Transverse colon (tissue), 4 donors: ENCODE data around the gene PNLIPRP2.

Source experiments
- EP300 ChIP-seq: sonication (generic); formaldehyde crosslinking; IDR thresholded peaks from one replicate; pipeline ENCODE4 v1.6.1; 2017; ENCODE audit warnings: antibody characterized with exemption, low read depth
- POLR2AphosphoS5 ChIP-seq, 3 donors: sonication (generic); formaldehyde crosslinking; IDR thresholded peaks; one replicate each; pipeline ENCODE4 v1.6.1; 2016; ENCODE audit warnings: antibody characterized with exemption in 3 of 3
- TF ChIP-seq, protein P1 (sequence below), 5 experiments: fragments of 200-600 bp in 3 of 5; fragments of 450-650 bp in 2 of 5; sonication (generic) in 3 of 5; IDR thresholded peaks; 1 replicate in 2 of 5; 2 replicates in 3 of 5; pipeline ENCODE4 v1.5.1; 2016 to 2017; ENCODE audit warnings: antibody characterized with exemption in 5 of 5, inconsistent platforms in 3 of 5, mild to moderate bottlenecking in 2 of 5, moderate library complexity in 1 of 5

DNA sequence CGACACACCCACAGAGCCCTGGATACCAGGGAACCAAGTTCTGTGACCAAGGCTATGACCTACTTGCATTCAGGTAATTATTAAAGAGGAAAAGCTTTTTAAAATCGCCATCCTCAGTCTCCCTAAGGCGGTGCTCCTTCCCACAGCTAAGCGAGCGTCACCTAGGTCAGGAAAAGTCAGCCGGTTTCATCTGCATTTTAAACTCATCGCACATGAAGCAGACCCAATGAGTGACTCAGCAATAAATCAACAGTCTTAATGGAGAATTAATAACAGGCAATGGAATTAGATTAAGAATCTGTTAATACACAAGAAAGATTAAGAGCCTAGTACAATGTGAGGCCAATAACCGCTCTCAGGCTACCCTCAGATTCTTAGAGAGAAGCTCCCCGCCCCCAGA is 62.4 kb downstream of the PNLIPRP2 start:
- TF ChIP-seq, protein P1, sequence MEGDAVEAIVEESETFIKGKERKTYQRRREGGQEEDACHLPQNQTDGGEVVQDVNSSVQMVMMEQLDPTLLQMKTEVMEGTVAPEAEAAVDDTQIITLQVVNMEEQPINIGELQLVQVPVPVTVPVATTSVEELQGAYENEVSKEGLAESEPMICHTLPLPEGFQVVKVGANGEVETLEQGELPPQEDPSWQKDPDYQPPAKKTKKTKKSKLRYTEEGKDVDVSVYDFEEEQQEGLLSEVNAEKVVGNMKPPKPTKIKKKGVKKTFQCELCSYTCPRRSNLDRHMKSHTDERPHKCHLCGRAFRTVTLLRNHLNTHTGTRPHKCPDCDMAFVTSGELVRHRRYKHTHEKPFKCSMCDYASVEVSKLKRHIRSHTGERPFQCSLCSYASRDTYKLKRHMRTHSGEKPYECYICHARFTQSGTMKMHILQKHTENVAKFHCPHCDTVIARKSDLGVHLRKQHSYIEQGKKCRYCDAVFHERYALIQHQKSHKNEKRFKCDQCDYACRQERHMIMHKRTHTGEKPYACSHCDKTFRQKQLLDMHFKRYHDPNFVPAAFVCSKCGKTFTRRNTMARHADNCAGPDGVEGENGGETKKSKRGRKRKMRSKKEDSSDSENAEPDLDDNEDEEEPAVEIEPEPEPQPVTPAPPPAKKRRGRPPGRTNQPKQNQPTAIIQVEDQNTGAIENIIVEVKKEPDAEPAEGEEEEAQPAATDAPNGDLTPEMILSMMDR (IDR thresholded peaks at IDR 0.05), result no peak
- TF ChIP-seq POLR2AphosphoS5 (IDR thresholded peaks at IDR 0.05), result no peak
- no peak for TF ChIP-seq EP300
